ENCODE measurements around the gene PSMC5.

PSMC5 gene

DNA sequence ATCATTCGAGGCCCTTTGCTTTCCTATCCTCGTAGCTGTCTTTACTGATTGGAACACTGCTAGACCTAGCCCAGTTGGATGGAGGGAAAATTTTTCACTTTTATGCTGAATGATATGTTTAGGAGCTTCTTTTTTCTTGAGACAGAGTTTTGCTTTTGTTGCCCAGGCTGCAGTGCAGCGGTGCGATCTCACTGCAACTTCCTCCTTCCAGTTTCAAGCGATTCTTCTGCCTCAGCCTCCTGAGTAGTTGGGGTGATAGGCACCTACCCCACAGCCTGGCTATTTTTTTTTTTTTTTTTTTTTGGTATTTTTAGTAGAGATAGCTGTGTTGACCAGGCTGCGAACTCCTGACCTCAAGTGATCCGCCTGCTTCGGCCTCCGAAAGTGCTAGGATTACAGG is 17.3 kb upstream of the PSMC5 start:
- FAIRE-seq = no peak
- no peak for TF ChIP-seq POLR2A (IDR thresholded peaks at IDR 0.05; ENCODE audit: low read depth, low read length)
- DNase-seq (ENCODE audit: insufficient read length, low spot score) = no peak

DNA sequence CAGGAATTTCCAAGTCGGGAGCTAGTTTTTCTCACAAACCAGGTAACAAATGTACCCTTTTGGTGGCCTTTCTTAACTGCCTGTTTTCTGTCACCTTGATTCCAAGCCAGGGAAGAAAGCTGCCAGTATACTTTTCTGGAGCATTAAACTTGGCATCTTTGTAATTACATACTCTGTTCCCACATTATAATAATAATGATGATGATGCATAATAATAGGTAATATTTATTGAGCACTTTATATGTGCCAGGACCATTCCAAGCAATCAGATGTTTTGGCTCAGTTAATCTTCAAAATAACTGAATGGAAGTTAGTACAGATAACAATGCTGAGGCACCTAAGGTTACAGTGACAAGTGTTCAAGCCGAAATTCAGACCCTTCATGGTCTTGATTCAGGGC is 11.1 kb upstream of the PSMC5 start:
- TF ChIP-seq POLR2A (IDR thresholded peaks at IDR 0.05; ENCODE audit: low read depth, low read length) = no peak
- no peak for DNase-seq (ENCODE audit: insufficient read length, low spot score)
- FAIRE-seq = no peak

DNA sequence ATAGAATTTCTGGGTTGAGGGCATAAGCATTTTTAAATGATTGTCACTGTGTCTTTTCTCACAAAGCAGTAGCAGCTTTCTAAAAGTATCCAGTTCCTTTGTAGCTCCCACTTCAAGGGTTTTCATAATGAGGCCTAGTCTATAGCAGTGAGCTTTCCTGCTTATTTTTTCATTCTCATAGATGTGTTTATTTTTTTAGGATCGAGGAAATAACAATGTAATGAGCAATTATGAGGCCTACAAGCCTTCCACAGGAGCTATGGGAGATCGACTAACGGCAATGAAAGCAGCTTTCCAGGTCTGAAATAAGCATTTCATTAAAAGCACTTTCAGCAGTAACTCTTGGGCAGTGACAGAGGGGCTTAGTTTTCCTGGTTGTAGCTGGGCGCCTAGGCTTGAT is 10.6 kb upstream of the PSMC5 start:
- no peak for TF ChIP-seq POLR2A (IDR thresholded peaks at IDR 0.05; ENCODE audit: low read depth, low read length)
- DNase-seq (ENCODE audit: insufficient read length, low spot score) (no peak), FAIRE-seq (no peak)

DNA sequence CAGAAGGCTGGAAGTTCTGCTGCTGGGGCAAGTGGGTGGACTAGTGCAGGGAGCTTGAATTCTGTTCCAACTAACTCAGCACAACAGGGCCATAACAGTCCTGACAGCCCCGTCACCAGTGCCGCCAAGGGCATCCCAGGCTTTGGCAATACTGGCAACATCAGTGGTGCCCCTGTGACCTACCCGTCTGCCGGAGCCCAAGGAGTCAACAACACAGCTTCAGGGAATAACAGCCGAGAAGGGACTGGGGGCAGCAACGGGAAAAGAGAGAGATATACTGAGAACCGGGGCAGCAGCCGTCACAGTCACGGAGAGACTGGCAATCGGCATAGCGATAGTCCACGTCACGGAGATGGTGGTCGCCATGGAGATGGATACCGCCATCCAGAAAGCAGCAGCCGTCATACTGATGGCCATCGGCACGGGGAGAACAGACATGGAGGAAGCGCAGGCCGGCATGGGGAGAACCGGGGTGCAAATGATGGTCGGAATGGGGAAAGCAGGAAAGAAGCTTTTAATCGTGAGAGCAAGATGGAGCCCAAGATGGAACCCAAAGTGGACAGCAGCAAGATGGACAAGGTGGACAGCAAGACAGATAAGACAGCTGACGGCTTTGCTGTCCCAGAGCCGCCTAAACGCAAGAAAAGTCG is 9.4 kb upstream of the PSMC5 start:
- TF ChIP-seq POLR2A (IDR thresholded peaks at IDR 0.05; ENCODE audit: low read depth, low read length) = no peak
- DNase-seq (ENCODE audit: insufficient read length, low spot score) = no peak
- no peak for FAIRE-seq

DNA sequence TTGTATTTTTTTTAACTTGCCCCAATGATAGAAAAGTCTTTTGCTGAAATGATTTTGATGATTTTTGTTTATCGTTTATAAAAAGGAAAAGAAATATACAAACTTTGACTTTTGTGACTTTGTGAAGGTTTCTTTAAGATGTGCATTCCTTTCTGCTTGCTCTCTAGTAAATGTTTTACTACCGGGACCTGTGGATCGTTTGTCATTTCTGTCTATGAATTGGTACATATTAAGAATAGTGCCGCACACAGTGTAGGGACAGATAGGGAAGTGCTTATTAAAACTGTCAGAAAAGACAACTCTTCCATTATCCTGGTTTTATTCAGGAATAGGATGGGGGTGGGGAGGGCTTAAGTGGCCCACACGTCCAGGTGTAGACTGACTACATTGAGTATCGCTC is 8.1 kb upstream of the PSMC5 start:
- FAIRE-seq = no peak
- TF ChIP-seq POLR2A (IDR thresholded peaks at IDR 0.05; ENCODE audit: low read depth, low read length) = no peak

DNA sequence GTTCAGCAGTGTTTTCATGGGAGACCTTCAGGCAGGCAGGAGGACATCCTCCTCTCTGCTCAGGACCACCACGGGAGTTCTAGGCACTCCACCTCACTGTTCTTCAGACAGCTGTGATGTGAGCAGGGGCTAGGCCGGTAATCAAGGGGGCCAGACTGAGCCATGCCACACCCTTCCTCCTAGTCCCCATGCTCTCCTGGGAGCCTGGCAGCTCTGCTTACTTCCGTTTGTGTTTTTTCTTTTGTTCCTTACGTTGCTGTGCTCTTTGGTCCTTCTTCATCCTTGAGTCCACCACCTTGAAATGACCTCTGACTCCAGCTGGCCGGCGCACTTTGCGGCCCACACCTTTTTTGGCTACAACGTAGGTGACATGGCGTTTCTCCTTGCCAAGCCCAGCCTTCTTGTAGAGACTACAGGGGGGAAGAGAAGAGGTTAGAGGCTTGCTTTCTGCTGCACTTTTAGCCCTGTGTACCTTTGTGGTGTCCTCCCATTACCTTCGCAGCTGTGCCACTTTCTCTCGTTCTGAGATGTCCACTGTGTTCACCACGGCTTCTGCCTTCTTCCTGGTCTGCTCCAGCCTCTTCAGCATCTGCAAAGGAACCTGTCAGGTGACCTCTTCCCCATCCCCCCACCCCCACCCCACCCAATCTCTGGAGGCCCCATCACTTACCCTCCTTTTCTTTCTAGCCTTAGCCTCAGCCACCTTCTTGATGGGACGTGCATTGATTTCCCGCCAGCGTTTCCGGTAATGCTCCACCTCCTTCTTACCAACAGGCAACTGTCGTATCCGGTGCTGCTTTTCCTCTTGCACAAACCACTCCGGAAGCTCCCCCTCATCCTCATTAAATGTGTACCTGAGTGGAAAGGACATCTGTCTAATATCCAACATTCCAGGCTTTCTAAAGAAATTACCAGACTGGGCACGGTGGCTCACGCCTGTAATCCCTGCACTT is 7.4 kb upstream of the PSMC5 start:
- no peak for TF ChIP-seq POLR2A (IDR thresholded peaks at IDR 0.05; ENCODE audit: low read depth, low read length)
- DNase-seq (ENCODE audit: insufficient read length, low spot score) (no peak), FAIRE-seq (no peak)

More for the DNA sequence above, 8.1 kb upstream of the PSMC5 start:
- DNase-seq (ENCODE audit: insufficient read length, low spot score) = no peak

DNA sequence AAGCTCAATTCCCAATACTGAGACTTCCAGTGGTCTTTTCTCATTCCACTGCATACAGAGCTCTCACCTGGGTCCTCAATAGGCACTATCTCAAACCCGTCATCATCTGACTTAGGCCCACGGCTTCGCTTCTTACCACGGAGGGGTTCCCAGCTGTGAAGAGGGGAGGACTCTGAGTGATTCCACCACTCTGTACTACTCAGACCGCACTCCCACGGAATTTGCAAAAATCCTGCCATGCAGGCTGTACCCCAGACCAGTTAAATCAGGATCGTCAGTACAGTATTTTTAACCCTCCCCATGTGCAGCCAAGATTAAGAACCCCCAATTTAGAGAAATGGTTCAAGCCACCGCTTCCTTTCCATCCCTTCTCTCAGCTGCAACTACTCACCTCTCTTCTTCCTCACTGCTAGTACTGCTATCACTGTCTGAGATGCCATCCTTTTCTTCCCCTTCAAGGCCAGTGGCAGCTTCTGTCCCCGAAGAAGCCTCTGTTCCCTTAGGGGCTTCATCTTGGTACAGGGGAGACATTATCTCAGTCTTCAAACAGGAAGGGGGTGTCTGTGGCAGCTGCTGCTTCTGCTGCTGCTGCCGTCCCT is 6.2 kb upstream of the PSMC5 start:
- FAIRE-seq (no peak), DNase-seq (ENCODE audit: insufficient read length, low spot score) (no peak)
- no peak for TF ChIP-seq POLR2A (IDR thresholded peaks at IDR 0.05; ENCODE audit: low read depth, low read length)

DNA sequence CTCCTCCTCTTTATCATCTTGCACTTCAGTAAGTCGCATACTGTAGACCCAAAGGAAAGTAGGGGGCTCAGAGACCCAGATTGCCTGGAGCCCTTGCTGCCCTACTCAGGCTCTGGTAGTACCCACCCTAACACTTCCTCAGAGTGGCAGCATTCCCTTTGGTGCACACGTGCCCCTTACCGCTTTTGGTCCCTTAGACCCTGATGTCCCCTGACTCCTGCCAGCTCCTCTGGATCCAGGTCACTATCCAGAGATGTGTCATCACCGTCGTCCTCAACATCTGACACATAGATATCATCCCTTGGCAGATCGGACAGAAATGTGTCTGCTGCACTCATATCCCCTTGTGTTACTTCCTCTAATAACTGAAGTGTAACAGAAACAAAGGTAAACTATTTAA is 5.4 kb upstream of the PSMC5 start:
- TF ChIP-seq POLR2A (IDR thresholded peaks at IDR 0.05; ENCODE audit: low read depth, low read length) = no peak
- DNase-seq (ENCODE audit: insufficient read length, low spot score) (no peak), FAIRE-seq (no peak)

DNA sequence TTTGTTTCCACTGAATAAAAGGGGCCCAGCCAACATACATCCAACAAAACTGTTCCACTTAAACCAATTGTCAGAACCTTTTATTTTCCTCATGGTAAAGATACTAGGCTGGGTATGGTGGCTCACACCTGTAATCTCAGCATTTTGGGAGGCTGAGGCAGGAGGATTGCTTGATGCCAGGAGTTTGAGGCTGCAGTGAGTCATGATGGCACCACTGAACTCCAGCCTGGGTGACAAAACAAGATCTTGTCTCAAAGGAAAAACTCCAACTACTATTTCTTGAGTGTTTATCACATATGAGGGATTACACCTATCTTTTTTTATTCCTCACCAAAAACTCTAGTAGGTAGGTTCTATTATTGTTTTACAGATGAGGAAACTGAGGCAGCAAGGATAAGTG is 4.7 kb upstream of the PSMC5 start:
- FAIRE-seq = no peak
- no peak for TF ChIP-seq POLR2A (IDR thresholded peaks at IDR 0.05; ENCODE audit: low read depth, low read length)
- DNase-seq (ENCODE audit: insufficient read length, low spot score) = no peak

DNA sequence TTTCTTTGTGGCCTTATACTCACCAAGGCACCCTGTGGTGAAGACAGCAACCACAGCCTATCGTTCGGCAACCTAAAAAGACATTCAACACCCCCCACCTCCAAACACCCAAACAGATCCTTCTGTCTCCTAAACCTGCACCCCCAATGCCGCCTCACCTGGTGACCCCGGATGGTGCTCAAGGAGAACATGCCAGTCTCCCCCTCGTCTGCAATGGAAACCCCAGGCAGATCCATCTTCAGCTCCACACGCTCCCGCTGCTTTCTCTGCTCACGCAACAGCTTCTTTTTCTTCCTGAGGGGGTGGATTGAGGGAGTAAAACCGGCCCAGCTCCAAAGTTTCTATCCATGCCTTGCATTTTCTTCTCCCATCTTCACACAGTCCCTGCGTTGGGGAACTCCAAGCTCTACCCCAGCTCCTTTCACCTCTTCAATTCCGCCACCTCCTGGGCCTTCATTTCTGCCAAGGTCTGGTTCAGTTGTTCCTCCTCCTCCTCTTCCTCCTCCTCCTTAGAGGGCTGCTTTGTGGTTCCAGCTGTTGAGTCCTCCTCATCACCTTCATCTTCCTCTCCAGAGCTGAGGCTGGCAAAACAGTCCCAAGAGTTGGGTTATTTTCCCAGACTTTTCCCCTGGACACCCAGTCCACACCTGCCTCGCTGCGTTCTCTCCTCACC is 3.4 kb upstream of the PSMC5 start:
- TF ChIP-seq POLR2A (IDR thresholded peaks at IDR 0.05; ENCODE audit: low read depth, low read length) = no peak
- no peak for FAIRE-seq

DNA sequence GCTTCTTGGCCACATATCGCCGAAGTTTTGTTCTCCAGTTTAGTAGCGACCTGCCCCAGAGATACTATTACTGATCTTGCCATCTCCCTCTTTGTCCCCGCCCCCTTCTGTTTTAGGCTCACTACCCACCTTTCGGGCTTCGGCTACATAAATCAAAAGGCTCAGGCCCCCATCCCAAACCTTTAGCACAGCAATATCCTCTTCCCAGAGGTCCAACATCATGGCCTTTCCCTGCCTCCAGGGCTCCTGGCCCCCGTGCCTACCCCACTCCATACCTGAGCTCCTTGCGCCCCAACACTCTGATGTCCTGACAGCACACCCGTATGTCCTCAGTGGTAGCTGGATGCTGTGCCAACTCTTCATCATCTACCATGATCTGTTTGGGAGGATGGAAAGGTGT is 2.9 kb upstream of the PSMC5 start:
- FAIRE-seq (no peak), DNase-seq (ENCODE audit: insufficient read length, low spot score) (no peak)
- no peak for TF ChIP-seq POLR2A (IDR thresholded peaks at IDR 0.05; ENCODE audit: low read depth, low read length)

More for the DNA sequence above, 3.4 kb upstream of the PSMC5 start:
- DNase-seq (ENCODE audit: insufficient read length, low spot score) = no peak

DNA sequence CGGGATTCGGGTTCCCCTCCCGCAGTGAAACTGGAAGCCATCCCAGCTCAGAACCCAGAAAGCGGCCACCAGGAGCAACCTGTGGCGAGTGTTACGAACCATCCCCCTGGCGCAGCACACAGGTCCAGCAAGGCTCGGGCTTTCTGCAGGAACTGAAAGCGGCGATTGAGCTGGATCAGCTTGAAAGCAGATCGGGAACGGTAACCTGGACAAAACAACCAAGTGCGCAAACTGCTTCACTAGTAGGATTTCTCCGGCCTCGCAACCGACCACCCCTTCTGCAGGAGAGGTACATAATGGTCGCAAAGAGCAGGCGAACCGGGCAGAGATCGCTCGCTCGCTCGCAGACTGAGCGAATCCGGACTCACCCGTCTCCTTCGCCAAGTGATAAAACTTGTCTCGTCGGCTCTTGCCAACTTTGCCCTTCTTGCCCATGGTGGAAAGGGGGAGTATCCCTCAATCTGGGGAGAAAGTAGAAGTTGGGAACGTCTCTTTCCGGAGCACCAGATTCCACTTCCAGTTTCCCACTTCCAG is 696 bp upstream of the PSMC5 start:
- no peak for DNase-seq (ENCODE audit: insufficient read length, low spot score)
- TF ChIP-seq POLR2A (IDR thresholded peaks at IDR 0.05; ENCODE audit: low read depth, low read length) = no peak

DNA sequence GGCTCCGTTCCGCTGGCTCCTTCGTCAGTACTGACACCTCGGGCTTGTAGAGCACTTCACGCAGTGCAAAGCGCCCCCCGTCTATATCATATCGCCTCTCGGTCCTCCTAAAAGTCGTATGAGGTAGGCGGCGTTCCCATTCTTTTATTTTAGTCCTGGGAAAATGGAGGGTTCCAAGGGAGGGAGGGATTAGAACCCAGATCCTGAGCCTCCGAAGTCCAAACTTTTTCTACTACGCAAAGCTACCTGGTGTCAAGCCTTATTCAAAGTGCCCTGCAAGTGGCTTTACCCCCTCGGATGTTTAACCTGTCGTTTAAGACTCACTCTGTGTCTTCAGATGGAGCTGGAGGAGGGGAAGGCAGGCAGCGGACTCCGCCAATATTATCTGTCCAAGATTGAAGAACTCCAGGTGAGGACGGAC is 580 bp downstream of the PSMC5 start:
- DNase-seq (ENCODE audit: insufficient read length, low spot score) = no peak
- TF ChIP-seq POLR2A (IDR thresholded peaks at IDR 0.05; ENCODE audit: low read depth, low read length) = no peak
- no peak for FAIRE-seq

More for the DNA sequence above, 696 bp upstream of the PSMC5 start:
- no peak for FAIRE-seq

DNA sequence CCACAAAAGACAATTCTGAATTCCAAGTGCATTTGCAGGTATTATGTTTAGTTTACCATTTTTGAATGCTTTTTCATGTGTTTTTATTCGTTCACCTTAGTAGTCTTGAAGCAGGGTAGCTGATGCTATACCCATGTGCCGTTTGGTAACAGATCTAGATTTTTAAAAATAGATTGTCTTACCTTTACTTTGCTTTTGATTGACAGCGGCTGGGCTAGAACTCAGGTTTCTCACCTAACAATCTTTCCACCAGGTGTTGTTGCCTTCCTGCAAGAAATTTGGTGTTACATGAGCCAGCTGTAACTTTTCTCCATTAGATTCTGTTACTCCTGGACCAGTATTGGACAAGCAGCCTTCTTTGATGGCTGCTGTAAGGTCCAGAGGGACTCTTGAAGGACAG is 1.7 kb downstream of the PSMC5 start:
- TF ChIP-seq POLR2A (IDR thresholded peaks at IDR 0.05; ENCODE audit: low read depth, low read length) = no peak
- FAIRE-seq = no peak

More for the DNA sequence above, 1.7 kb downstream of the PSMC5 start:
- no peak for DNase-seq (ENCODE audit: insufficient read length, low spot score)
